Measurements from ENCODE around the gene PRKCZ.

PRKCZ gene

GRCh38 chr1:2070016-2070415 lies 19.8 kb downstream of the PRKCZ start:
- no peak for DNase-seq

GRCh38 chr1:2070800-2071530 lies 20.8 kb downstream of the PRKCZ start:
- DNase-seq, result no peak

GRCh38 chr1:2072109-2072806 lies 22.0 kb downstream of the PRKCZ start:
- no peak for DNase-seq

GRCh38 chr1:2072891-2073290 lies 22.7 kb downstream of the PRKCZ start:
- DNase-seq, result no peak

- DNase-seq, result no peak
These were observed 23.4 kb downstream of the PRKCZ start for GRCh38 chr1:2073382-2074230.

GRCh38 chr1:2074396-2074795 lies 24.2 kb downstream of the PRKCZ start:
- no peak for DNase-seq

GRCh38 chr1:2074944-2075740 lies 24.9 kb downstream of the PRKCZ start:
- no peak for DNase-seq

GRCh38 chr1:2076826-2077225 lies 26.6 kb downstream of the PRKCZ start:
- no peak for DNase-seq

GRCh38 chr1:2078170-2078569 lies 28.0 kb downstream of the PRKCZ start:
- DNase-seq, result no peak

- DNase-seq, result no peak
These were observed 29.3 kb downstream of the PRKCZ start for GRCh38 chr1:2079396-2080085.

GRCh38 chr1:2080140-2080539 lies 29.9 kb downstream of the PRKCZ start:
- no peak for DNase-seq

GRCh38 chr1:2080884-2081283 lies 30.7 kb downstream of the PRKCZ start:
- no peak for DNase-seq

- no peak for DNase-seq
These were observed 31.2 kb downstream of the PRKCZ start for GRCh38 chr1:2081326-2081885.

GRCh38 chr1:2082064-2082463 lies 31.9 kb downstream of the PRKCZ start:
- DNase-seq, result no peak

- peak in 1 of 2 donors; percentile 30 for DNase-seq
These were observed 33.5 kb downstream of the PRKCZ start for GRCh38 chr1:2083666-2084065.

GRCh38 chr1:2084306-2084705 lies 34.1 kb downstream of the PRKCZ start:
- no peak for DNase-seq

- DNase-seq, result no peak
These were observed 34.9 kb downstream of the PRKCZ start for GRCh38 chr1:2085080-2085479.

GRCh38 chr1:2086446-2087078 lies 36.4 kb downstream of the PRKCZ start:
- DNase-seq, result no peak

- no peak for DNase-seq
These were observed 37.6 kb downstream of the PRKCZ start for GRCh38 chr1:2087766-2088165.

GRCh38 chr1:2088458-2088857 lies 38.2 kb downstream of the PRKCZ start:
- no peak for DNase-seq

GRCh38 chr1:2089051-2089450 lies 38.8 kb downstream of the PRKCZ start:
- DNase-seq, result no peak

Measured in inflammatory macrophage treated with lipopolysaccharide for 1 hour (primary cell).